Posterior vena cava (tissue), 2 donors: ENCODE data around the gene ZNF138. TPM values are rescaled to one million over a fixed set of nuclear protein-coding genes. Genes with fewer than 3 reads are reported as not detected.

Experiments used
- total RNA-seq, 2 donors: library from RNA; stranded (reverse); fragmentation: NEBNext Ultra II Directional; extraction: Animal tissue kit (Norgen Biotek cat#: 25700); gene quantifications; one replicate each; pipeline ENCODE4 v1.2.1, GENCODE V29; 2021
- donor health status: DM: yes; HTN: yes; CAD: no.
- donor health status: DM: yes; HTN: yes; CAD: no.

The ZNF138 gene
- total RNA-seq, 2 donors from 2014 or later = 6.9 to 7.0 TPM

Other genes with a start within 250 kb of the ZNF138 start
- 10 to 100 TPM; 22.3 to 25.3 TPM for gene ZNF680, start 231.4 kb upstream of the ZNF138 start, total RNA-seq
- 1 to 10 TPM; 5.6 to 7.2 TPM for gene ZNF107, start 128.3 kb upstream of the ZNF138 start, total RNA-seq
- 1 to 10 TPM; 4.5 to 8.0 TPM for gene ZNF273, start 108.8 kb downstream of the ZNF138 start, total RNA-seq
- gene ZNF117, start 196.6 kb downstream of the ZNF138 start, total RNA-seq = 10 to 100 TPM in 1 of 2 donors, 1 to 10 TPM in 1; 9.9 to 12.2 TPM
- gene ERV3-1, start 212.3 kb downstream of the ZNF138 start, total RNA-seq = 10 to 100 TPM in 1 of 2 donors, 1 to 10 TPM in 1; 9.5 to 11.8 TPM